Activated CD4-positive, alpha-beta memory T cell treated with anti-CD3 and anti-CD28 coated beads, Interleukin-2, amount 10 ng/mL, durations not matched to agents 7 days and 5 days (primary cell): ENCODE results near the gene PTPRM. TPM values are rescaled to one million over a fixed set of nuclear protein-coding genes. Genes with fewer than 3 reads are reported as not detected.

Experiments used
- CTCF ChIA-PET: fragments of 350-600 bp; sonication (Branson Sonifier 250); formaldehyde crosslinking; loops from one replicate; lab custom pipeline; 2021; ENCODE audit warnings: antibody characterized with exemption, inconsistent platforms; lab: Charles Lee
- POLR2A ChIA-PET: fragments of 350-600 bp; sonication (Branson Sonifier 250); formaldehyde crosslinking; loops from one replicate; lab custom pipeline; 2021; ENCODE audit warnings: antibody characterized with exemption; lab: Charles Lee
- DNase-seq: peaks from one replicate; pipeline ENCODE4 v3.0.0-alpha.2; 2020
- H3K27ac Mint-ChIP-seq: one replicate; pipeline ENCODE4 v1.8.0; 2021; ENCODE audit warnings: mild to moderate bottlenecking, mixed read lengths
- H3K27me3 Mint-ChIP-seq: one replicate; pipeline ENCODE4 v1.8.0; 2021; ENCODE audit warnings: mixed read lengths
- H3K36me3 Mint-ChIP-seq: one replicate; pipeline ENCODE4 v1.8.0; 2021; ENCODE audit warnings: low read depth, mixed read lengths
- H3K4me1 Mint-ChIP-seq: one replicate; pipeline ENCODE4 v1.8.0; 2021; ENCODE audit warnings: mixed read lengths
- H3K4me3 Mint-ChIP-seq: one replicate; pipeline ENCODE4 v1.8.0; 2021; ENCODE audit warnings: mild to moderate bottlenecking, mixed read lengths
- H3K9me3 Mint-ChIP-seq: one replicate; pipeline ENCODE4 v1.8.0; 2021; ENCODE audit warnings: mixed read lengths
- total RNA-seq, 2 experiments: library from RNA; stranded (reverse); gene quantifications; one replicate each; pipeline ENCODE4 v1.2.3, GENCODE V29; 2021

PTPRM gene
- total RNA-seq, 2 experiments from 2014 or later, result 9.3 to 12.3 TPM

GRCh38 chr18:8031496-8031895 is 464.4 kb downstream of the PTPRM start:
- Mint-ChIP-seq H3K4me1 (no peaks in the 10 kb centered on the region), H3K36me3 (no peaks in the 10 kb centered on the region), H3K27ac (no peak overlapping the region), H3K9me3 (peaks cover 3% of the 10 kb centered on the region), H3K4me3 (no peak overlapping the region), H3K27me3 (no peaks in the 10 kb centered on the region)
- ChIA-PET POLR2A (no interaction called here), CTCF (no interaction called here)
- no peak for DNase-seq

DNA sequence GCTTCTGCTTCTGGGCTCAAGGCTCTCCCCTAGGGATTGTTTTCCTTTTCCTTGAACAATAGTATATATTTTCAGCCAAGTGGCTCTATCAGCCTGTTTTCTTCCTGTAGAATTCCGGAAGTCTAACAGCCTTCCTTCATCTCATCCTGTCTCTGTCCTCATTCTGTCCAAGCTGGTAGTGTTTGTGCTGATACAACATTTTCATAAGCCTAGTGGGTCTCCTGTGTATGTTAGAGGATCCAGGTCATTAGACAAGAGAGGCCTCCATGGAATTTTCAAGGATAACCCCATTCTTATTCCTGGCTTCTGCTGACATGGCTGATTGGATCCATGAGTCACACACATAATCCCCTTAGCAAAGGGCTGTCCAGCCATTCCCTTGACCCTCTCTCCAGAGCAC is 467.6 kb downstream of the PTPRM start:
- no peak for DNase-seq
- Mint-ChIP-seq H3K27ac (no peak overlapping the region), H3K27me3 (no peaks in the 10 kb centered on the region), H3K36me3 (no peaks in the 10 kb centered on the region), H3K4me1 (no peaks in the 10 kb centered on the region), H3K9me3 (peaks cover 2% of the 10 kb centered on the region), H3K4me3 (no peak overlapping the region)
- ChIA-PET POLR2A (no interaction called here), CTCF (no interaction called here)

GRCh38 chr18:8036551-8036950 is 469.4 kb downstream of the PTPRM start:
- no peaks in the 10 kb centered on the region for H3K4me1 Mint-ChIP-seq
- H3K36me3 Mint-ChIP-seq, result no peaks in the 10 kb centered on the region
- H3K9me3 Mint-ChIP-seq, result no peaks in the 10 kb centered on the region
- H3K27ac Mint-ChIP-seq, result no peak overlapping the region
- POLR2A ChIA-PET, result no interaction called here
- H3K4me3 Mint-ChIP-seq, result no peak overlapping the region
- no peaks in the 10 kb centered on the region for H3K27me3 Mint-ChIP-seq
- CTCF ChIA-PET, result no interaction called here
- no peak for DNase-seq

DNA sequence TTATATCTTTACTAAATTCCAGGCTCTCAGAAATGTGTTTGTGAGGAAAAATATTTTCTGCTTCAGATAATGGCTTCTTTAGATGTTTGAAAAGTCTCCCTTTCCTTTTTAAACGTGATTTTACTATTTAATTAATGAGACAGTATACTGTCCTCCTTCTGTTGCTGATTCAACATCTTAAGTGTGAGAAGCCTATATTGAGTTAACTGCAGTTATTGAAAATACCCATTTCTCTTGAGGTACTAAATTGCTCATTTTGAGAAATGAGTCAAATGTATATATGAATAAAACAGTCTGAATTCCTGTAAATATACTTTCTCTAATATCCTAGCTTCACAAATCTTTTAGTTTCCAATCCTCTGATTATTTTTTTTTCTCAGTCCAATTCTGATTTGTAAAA is 470.2 kb downstream of the PTPRM start:
- no peaks in the 10 kb centered on the region for H3K27me3 Mint-ChIP-seq
- no peak for DNase-seq
- H3K4me3 Mint-ChIP-seq, result no peak overlapping the region
- ChIA-PET POLR2A (no interaction called here), CTCF (no interaction called here)
- H3K4me1 Mint-ChIP-seq, result no peaks in the 10 kb centered on the region
- H3K36me3 Mint-ChIP-seq, result no peaks in the 10 kb centered on the region
- no peaks in the 10 kb centered on the region for H3K9me3 Mint-ChIP-seq
- H3K27ac Mint-ChIP-seq, result no peak overlapping the region

GRCh38 chr18:8040021-8040420 is 472.9 kb downstream of the PTPRM start:
- H3K4me1 Mint-ChIP-seq, result no peaks in the 10 kb centered on the region
- POLR2A ChIA-PET, result no interaction called here
- no peaks in the 10 kb centered on the region for H3K27me3 Mint-ChIP-seq
- no peak overlapping the region for H3K4me3 Mint-ChIP-seq
- CTCF ChIA-PET, result no interaction called here
- H3K9me3 Mint-ChIP-seq, result peaks cover 4% of the 10 kb centered on the region
- no peak for DNase-seq
- no peak overlapping the region for H3K27ac Mint-ChIP-seq
- H3K36me3 Mint-ChIP-seq, result no peaks in the 10 kb centered on the region

GRCh38 chr18:8041526-8042111 is 474.5 kb downstream of the PTPRM start:
- Mint-ChIP-seq H3K36me3 (no peaks in the 10 kb centered on the region), H3K4me3 (no peak overlapping the region), H3K27ac (no peak overlapping the region), H3K9me3 (peaks cover 4% of the 10 kb centered on the region), H3K27me3 (no peaks in the 10 kb centered on the region), H3K4me1 (no peaks in the 10 kb centered on the region)
- ChIA-PET CTCF (no interaction called here), POLR2A (no interaction called here)
- DNase-seq, result no peak

- Mint-ChIP-seq H3K27ac (no peak overlapping the region), H3K9me3 (peaks cover 4% of the 10 kb centered on the region), H3K36me3 (no peaks in the 10 kb centered on the region), H3K27me3 (no peaks in the 10 kb centered on the region), H3K4me3 (no peak overlapping the region), H3K4me1 (no peaks in the 10 kb centered on the region)
- no peak for DNase-seq
- ChIA-PET CTCF (no interaction called here), POLR2A (no interaction called here)
Measured at GRCh38 chr18:8044004-8044403, 476.9 kb downstream of the PTPRM start.

DNA sequence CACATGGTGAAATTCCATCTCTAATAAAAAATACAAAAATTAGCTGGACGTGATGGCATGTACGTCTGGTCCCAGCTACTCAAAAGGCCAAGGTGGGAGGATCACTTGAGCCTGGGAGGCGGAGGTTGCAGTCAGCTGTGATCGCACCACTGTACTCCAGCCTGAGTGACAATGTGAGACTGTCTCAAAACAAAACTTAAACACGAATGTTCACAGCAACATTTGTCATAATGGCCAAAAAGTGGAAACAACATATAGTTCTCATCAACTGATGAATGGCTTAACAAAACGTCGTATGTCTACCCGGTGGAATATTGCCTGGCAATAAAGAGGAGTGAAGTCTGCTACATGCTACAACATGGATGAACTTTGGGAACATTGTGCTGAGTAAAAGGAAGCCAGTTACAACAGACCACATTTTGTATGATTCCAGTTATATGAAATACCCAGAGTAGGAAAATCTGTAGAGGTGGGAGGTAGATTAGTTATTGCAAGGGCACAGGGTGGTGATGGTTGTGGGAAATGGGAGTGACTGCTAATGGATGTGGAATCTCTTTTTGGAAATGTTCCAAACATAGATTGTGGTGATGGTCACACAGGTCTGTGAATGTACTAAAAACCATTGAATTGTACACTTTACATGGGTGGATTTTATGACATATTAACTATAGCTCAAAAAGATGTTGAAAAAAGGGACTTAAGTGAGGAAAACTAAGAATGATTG is 478.2 kb downstream of the PTPRM start:
- Mint-ChIP-seq H3K36me3 (no peaks in the 10 kb centered on the region), H3K4me3 (no peak overlapping the region), H3K4me1 (no peaks in the 10 kb centered on the region), H3K27me3 (no peaks in the 10 kb centered on the region), H3K9me3 (peaks cover 4% of the 10 kb centered on the region), H3K27ac (no peak overlapping the region)
- POLR2A ChIA-PET, result no interaction called here
- CTCF ChIA-PET, result no interaction called here
- no peak for DNase-seq

GRCh38 chr18:8045884-8046281 is 478.8 kb downstream of the PTPRM start:
- no peaks in the 10 kb centered on the region for H3K36me3 Mint-ChIP-seq
- no peaks in the 10 kb centered on the region for H3K27me3 Mint-ChIP-seq
- peaks cover 3% of the 10 kb centered on the region for H3K4me1 Mint-ChIP-seq
- no peak for DNase-seq
- H3K27ac Mint-ChIP-seq, result no peak overlapping the region
- peaks cover 4% of the 10 kb centered on the region for H3K9me3 Mint-ChIP-seq
- ChIA-PET CTCF (no interaction called here), POLR2A (no interaction called here)
- H3K4me3 Mint-ChIP-seq, result no peak overlapping the region

DNA sequence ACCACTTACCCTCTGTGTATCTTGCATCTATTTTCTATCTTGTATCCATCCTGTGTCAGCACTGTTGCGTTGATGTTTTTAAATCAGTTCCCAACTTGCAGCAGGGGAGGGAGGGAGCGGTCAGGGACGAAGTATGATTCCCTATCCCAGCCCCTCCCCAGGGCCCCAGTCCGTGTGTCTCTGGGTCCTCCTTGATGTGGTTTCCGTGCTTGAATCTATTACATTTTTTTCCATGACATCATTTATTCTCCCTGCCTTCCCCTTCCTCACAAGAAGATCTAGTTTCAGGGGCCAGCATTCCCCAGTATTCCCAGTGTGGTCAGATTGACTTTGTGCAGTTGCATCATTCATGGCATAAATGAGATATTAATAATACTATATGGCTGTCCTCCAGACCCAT is 479.3 kb downstream of the PTPRM start:
- Mint-ChIP-seq H3K9me3 (peaks cover 4% of the 10 kb centered on the region), H3K27me3 (no peaks in the 10 kb centered on the region), H3K4me1 (peaks cover 4% of the 10 kb centered on the region), H3K4me3 (no peak overlapping the region), H3K27ac (no peak overlapping the region), H3K36me3 (no peaks in the 10 kb centered on the region)
- no peak for DNase-seq
- ChIA-PET POLR2A (no interaction called here), CTCF (no interaction called here)

DNA sequence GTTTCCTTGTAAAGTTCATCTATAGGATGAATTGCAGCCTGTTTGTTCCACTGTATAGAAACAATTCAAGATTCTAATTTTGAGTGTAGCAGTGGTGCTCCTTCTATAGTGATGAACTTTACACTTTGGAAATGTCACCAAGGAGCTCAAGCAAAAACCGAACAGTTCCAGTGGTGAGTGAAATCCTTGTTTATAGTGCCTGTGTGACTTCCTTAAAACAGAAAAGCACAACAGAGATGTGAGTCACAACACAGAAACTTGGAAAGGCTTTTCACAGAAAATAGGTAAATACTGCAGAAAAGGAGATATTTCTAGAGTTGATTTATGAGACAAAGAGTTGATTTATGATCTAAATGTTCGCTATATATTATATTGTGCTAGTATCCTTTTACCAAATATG is 482.0 kb downstream of the PTPRM start:
- Mint-ChIP-seq H3K9me3 (no peaks in the 10 kb centered on the region), H3K4me1 (peaks cover 4% of the 10 kb centered on the region), H3K36me3 (no peaks in the 10 kb centered on the region), H3K27me3 (no peaks in the 10 kb centered on the region), H3K27ac (no peak overlapping the region), H3K4me3 (no peak overlapping the region)
- CTCF ChIA-PET, result no interaction called here
- POLR2A ChIA-PET, result no interaction called here
- DNase-seq, result no peak

DNA sequence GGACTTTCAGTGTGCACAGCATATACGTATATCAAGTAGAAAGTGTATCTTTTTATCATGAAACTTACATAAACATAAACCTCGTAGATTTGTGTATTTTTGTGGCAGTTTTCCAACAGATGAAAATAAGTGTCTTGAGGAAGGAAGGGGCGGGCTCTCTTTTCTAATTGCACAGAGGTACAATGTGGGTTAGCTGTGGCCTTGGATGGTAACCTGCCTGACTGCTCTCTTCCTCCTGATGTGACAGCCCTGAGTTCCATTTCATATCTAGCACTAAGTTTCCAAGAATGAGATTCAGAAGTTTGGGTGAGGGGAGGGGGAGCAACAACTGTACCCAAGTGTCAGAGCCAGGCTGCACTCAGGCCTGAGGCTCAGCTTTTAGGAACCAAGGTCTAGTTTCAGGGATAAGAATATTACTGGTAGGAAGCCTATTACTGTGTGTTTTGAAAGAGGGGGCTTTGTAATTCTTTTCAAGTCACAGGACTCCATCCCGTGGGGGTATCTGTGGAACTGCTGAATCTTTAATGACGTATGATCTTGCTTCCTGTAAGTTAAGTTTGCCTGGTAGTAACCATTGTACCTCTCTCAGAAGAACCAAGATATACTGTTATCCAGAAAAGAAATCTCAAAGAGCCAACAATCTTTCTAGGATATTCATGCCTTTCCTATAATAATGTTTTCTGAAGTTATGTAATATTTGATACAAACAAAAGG is 483.7 kb downstream of the PTPRM start:
- CTCF ChIA-PET, result no interaction called here
- Mint-ChIP-seq H3K36me3 (no peaks in the 10 kb centered on the region), H3K27ac (no peak overlapping the region), H3K4me3 (no peak overlapping the region), H3K4me1 (peaks cover 4% of the 10 kb centered on the region), H3K9me3 (no peaks in the 10 kb centered on the region), H3K27me3 (no peaks in the 10 kb centered on the region)
- POLR2A ChIA-PET, result no interaction called here
- no peak for DNase-seq

GRCh38 chr18:8051453-8051852 is 484.3 kb downstream of the PTPRM start:
- ChIA-PET CTCF (no interaction called here), POLR2A (no interaction called here)
- H3K4me3 Mint-ChIP-seq, result no peak overlapping the region
- H3K27ac Mint-ChIP-seq, result no peak overlapping the region
- no peaks in the 10 kb centered on the region for H3K36me3 Mint-ChIP-seq
- no peaks in the 10 kb centered on the region for H3K27me3 Mint-ChIP-seq
- DNase-seq, result no peak
- no peaks in the 10 kb centered on the region for H3K9me3 Mint-ChIP-seq
- peaks cover 4% of the 10 kb centered on the region for H3K4me1 Mint-ChIP-seq
